SKM-1 treated with dmso at 0.1 percent for 144 hours (cell line): Measurements from ENCODE around the gene RASGRP3.
"Not testable (repeated sequence)": the region's sequence is repeated elsewhere in the genome, so short reads cannot be mapped to it uniquely, and the experiment has no call there.

Experiments used
- DNase-seq: peaks from one replicate; lab custom pipeline; 2025; ENCODE audit not compliant: unreplicated experiment; lab: John Stamatoyannopoulos, UW

RASGRP3 gene

DNA sequence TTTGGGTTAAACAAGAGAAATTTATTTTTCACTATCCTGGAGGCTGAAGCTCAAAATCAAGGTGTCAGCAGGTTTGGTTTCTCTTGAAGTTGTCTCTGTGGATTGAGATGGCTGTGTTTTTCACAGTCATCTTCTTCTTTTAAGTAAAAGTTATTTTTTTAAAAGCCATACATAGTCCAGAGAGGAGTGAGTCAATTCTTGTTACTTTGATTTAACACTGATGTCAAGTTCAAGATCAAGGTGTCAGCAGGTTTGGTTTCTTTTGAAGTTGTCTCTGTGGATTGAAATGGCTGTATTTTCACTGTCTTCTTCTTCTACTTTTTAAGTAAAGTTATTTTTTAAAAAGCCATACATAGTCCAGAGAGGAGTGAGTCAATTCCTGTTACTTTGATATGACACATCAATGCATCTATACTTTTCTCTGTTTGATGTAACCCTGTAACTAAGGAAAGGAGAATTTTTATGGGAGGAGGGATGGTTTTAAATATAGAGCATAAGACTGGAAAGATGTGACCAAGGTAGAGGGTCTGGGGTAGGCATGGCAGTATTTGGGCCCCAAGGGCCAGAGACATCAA, 22.5 kb upstream of the RASGRP3 start:
- no peak for DNase-seq

DNA sequence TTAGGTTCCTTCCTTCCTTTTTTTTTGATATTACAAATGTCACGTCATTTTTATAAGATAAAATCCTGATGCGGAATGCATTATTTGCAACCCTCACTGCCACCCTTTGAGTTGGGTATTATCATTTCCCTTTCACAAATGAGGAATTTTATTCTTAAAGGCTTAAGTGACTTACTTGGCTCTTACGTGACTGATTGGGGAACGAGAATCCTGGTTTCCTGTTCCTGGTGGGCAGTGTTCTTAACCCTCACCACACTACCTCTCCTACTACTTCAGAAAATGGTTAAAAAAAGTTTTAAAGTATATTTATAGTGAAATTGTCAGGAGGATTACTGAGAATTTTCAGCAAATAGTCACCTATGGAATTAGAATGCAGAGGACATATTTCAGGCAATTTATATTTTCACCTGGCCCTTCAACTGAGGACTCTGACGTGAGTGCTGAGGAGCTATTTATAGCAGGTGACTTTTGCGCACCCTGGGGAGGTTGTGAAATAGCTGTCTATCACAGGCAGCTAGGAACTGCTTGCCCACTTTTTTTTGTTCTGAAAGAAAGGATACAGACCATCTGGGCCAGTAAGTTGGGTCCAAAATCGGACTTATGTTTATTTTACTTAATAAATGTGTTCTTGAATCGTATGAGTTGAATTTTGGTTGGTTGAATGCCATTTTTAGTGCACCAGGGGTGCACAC, 18.7 kb upstream of the RASGRP3 start:
- peak; percentile 65 for DNase-seq

DNA sequence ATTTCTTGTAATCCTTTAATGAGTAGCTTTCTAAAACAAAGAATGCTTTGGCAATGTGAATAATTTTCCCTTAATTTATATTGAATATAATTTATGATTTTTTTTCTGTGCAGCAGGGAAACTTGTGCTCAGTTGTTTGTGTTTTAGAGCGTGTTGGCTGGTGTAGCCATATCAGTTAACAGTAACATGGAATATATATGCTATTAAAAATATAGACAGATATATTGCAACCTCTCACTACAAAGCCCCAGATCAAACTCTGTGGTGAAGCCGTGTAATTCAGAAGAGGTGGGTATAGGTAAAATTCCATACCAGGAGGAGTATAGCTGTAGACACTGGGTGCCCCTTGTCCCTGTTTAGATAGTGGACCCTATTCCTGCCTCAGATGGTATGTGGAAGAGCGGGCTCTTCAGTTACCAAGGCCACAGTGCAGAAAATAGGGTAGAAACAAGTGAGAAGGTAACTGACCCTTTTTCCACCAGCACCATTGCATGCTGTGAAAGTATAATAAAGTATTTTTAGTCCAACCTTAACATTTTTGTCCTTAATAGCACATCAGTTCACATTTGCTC, 18.1 kb upstream of the RASGRP3 start:
- DNase-seq, result no peak

DNA sequence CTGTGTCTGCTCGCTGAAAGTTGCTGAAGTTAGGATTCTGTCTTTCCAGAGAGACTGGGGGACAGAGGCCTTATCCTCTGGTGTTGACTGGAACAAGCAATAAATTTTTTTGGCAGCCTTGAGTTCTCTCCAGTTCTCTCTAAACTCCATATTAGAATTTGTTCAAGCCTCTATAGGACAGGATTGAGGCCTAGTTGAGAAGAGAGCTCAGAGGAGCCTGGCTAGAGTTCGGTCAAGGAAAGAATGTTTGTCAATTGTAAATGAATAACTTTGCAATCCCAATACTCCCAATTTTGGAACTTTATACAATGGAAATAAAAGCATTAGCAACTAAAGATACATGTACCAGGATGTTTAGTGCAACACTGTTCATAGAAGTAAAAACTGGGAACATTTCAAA, 16.7 kb upstream of the RASGRP3 start:
- no peak for DNase-seq

DNA sequence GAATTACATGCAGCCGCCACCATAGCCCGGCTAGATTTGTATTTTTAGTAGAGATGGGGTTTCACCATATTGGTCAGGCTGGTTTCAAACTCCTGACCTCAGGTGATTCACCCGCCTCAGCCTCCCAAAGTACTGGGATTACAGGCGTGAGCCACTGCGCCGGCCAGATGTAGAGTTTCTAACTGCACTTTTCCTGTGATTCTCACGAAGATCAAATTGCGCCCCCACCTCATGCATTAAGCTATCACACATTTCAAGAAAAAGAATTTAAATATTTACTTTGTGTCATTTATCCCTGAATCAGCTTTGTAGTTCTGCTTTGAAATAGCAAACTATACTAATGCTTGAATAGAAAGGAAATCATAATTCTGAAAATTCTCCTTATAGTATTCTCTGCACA, 13.9 kb upstream of the RASGRP3 start:
- DNase-seq, result not testable (repeated sequence)

DNA sequence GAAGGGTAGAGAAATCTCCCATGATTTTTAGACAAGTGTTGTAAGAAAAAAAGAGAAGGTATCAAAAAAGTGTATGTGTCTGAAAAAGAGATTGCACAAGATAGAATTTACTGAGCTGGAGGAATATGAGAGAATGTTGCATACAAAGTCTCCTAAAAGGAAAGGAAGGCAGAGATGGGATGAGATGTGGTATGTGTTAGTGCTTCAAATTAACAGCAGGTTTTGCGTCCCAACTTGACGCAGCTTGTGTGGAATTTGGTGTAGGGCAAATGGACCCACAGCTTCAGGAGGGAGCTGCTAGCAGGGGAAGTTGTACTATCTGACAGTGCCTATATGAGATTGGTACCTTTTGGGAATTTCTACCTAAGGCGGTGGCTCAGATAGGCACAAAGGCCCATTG, 9.0 kb upstream of the RASGRP3 start:
- DNase-seq, result no peak

DNA sequence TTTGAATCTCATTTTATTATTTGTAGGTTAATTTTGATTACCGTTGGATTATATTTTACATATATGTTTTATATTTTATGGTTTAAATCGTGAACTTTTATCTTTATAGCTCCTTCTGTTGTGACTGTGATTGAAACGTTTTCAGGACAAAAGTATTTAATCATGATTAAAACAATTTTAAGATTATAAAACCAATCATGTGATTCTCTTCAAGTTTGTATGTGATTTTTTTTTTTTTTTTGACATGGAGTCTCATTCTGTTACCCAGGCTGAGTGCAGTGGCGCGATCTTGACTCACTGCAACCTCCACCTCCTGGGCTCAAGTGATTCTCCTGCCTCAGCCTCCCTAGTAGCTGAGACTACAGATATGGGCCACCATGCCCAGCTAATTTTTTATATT, 7.2 kb upstream of the RASGRP3 start:
- DNase-seq, result no peak

DNA sequence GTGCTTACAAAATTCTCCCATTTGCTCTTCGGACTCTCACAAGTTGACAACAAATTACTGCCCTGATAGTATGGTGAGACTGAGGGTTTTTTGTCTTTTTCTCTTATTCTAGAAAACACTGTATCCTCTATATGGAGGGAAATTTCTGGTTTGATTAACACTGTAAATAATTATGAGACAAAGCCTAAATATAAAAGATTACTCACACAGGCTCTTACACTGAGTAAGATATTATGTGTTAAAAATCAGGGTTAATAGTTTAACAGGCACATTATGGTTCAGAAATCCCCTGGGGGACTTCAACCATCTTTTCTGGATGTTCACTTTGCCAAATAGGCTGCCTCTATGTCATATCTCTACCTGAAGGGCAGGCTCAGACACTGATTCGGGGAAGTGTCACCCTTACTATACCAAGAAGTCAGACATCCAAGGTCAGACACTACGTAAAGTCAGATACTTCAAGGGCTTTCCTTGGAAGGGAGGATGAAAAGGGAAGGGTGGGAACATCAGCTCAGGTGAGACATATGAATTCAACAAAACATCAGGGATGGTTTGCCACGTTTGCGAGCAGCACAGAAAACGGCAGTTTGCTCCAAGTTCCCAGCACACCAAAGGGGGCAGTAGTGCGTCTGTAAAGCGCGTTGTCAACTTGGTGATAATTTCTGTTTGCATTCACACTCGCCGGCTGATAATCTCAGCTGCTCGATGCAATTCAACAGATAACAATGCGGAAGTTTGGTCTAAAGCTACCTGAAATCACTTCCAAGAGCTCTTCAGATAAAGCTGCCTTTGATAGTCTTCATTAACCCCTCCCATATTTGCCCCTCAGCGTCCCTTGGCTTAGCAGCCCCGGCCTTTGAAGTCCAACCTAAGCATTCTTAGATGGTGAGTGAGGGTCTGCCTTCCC, 972 bp upstream of the RASGRP3 start:
- DNase-seq, result peak; percentile 75

DNA sequence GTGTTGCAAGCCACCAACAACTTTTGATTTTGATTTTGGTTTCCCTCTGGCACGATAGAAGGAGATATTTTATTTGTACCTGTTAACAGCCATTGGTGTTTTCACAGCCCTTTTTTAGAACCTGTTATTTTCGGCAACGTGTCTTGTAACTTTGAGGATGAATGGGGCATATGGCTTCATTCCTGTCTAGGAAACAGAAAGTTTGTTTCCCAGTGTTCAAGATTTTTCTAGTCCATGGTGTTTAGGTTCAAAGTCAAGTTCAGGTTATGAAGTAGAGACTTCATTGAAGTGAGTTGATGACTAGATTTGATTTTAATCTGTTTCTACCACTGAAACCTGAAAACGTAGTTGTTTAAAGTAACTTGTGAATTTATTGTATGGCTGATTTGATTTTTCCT, 343 bp downstream of the RASGRP3 start:
- no peak for DNase-seq

DNA sequence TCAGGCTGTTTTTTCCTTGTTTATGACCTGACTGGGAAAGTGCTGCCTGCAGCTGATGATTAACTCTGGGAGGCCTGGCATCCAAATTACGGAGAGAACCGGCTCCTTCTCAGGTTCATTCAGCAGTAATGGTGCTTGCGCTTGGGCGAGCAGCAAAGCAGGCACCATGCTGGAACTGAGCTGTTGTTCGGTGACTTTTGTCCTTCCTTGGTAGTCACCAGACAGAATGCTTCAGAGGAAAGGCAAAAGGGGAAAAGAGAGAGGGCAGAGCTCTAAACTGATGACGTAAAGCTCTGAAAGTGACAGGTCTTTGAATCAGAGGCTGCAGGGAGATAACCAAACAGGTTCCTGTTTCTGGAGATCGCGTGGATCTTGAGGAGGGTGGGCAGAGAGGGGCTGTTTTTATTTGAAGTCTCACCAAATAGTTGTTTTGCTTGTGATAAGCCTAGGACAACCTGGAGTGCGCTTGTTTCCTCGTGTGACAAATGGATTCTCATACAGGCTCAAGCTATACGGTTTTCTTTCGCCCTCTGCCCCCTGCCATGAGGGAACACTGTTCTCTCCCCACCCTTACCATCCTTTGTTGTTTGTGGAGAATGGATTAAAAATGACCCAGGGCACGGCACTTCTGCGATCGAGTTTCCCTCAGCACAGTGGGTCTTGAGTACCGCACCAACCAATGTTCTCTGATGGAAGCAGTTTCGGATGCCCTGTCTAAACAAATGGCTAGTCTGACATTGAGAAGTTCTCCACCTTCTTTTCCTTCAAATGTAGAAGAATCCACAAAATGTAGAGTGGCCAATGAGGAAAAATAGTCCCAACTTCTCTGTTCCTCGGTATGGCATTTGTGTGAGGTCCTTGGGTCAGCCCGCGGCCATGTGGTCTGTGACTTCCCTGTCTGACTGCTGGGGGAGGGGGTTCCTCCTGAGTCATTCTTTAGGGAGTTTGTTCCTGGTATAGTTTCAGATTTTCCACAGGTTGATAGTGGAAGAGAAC, 1.3 kb downstream of the RASGRP3 start:
- DNase-seq, result peak; percentile 62

DNA sequence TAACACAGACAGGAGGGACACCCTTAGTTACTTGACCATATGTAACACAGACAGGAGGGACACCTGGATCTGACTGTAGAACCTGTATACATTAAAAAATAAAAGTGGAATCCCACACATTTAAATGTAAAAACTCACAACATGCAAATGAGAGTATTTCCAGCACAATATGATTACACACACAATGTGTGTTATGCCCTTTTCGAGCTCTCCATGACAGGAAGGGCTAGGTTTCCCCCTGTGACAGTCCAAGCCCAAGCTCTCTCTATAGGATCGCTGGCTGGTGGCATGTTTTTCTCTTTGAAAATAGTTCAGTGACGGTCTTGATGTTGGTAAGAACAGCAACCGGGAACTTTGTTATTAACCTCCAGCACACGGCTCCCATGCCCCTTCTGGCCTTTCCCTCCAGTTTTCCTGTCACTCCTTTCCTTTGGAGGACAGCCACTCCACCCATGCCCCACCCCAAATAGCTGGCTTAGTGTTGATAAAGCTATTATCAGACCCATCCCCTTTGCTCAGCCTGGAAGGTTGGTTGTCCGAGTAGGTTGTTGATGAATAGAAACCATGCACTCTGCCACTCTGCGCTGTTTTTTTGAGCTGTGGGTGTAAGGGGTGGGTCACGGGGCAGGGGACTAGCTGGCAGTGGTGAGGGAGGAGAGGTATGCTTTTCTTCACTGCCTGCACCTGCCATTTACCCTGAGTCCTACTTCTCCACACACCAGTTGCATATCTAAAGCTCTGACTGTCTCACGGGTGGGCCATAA, 2.7 kb downstream of the RASGRP3 start:
- no peak for DNase-seq

DNA sequence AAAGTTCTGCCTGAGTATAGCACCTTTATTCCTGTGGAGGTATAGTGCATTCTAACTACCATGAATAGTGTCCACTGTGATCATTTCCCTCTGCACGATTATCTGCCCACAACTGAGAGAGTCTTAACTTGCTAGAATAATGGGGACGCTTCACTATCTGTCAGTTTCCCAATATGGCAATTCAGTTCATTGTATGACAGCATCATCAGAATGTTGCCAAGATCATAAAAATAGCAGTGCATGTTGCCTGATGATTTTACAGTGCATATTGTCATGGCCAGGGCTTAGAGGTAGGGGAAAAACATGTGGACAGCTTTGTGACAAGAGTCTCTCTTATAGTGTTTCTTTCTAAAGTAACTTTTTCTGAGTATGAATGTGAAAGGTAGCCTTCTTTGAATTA, 6.1 kb downstream of the RASGRP3 start:
- DNase-seq, result no peak

DNA sequence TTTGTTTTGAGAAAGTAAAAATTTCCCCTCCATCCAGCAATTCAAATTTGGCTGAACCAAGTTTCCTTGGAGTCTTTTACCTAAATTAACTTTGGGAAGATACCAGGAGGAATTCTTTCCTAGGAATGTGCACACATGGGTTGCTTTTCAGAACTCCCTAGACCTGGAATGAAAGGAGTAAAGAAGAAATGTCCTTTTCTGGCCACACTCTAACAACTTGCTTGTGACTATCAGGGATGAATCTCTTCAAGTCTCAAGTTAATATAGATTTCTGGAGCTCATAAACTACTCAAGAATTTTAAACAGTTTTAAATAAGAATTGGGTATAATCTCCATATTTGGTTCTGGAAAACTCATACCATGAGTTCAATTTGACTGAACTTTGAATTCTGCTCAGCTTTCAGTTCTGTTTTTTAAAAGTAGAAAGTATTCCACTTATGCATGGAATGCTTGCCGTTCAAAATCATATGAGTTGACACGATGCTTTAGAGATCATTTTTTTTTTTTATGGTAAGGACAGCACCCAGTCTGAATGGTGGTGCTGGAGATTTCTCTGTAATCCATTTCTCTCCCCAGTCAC, 7.7 kb downstream of the RASGRP3 start:
- DNase-seq, result no peak

DNA sequence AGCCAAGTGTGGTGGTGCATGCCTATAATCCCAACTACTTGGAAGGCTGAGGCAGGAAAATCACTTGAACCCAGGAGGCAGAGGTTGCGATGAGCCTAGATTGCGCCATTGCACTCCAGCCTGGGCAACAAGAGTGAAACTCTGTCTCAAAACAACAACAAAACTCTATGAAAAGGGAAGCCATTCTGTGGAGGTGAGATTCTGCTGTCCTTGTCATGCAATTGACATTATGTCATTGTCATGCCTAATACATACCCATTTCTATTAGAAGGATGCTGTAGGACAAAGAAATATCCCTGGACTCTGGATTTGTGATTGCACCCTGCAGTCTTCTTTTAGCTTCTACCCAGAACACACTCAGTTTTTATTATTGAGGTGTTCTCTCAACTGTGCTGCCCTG, 8.6 kb downstream of the RASGRP3 start:
- no peak for DNase-seq

DNA sequence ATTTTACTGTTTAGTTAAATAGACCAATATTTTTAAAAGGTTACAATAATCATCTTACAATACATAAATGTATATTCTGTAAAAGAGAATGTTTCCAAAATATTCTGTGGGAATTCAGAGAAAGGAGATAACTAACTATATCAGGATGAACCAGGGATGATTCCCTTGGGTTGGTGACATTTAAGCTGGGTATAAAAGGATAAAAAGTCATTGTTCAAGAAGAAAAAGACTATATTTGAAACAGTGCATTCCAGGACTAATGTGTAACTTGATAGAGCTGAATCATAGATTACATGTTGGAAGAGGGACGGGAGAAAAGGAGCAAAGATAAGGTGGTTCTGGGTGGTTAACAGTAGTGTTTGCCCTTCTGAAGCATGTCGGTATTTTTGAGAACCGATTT, 10.1 kb downstream of the RASGRP3 start:
- no peak for DNase-seq

DNA sequence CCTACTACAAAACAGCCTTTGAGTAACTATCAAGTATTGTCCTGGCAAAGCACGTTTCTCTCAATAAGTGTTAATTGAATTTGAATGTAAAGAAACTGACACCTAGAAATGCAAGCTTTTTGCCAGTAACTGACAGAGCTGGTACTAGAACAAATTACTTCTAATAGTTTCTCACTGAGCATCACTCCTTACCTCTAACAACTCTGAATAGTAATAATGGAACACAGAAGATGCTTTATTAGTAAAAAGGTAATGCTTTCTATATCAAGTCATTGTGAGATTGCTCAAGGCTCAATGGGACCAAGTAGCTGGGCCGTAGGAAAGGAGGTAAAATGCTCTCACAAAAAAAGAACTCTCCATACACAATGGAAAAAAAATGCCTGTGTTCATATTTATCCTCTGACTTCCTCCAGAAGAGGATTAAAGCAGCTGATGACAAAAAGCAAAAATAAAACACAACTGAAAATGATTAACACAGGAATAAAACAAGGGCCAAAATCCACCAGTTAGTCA, 11.8 kb downstream of the RASGRP3 start:
- no peak for DNase-seq

DNA sequence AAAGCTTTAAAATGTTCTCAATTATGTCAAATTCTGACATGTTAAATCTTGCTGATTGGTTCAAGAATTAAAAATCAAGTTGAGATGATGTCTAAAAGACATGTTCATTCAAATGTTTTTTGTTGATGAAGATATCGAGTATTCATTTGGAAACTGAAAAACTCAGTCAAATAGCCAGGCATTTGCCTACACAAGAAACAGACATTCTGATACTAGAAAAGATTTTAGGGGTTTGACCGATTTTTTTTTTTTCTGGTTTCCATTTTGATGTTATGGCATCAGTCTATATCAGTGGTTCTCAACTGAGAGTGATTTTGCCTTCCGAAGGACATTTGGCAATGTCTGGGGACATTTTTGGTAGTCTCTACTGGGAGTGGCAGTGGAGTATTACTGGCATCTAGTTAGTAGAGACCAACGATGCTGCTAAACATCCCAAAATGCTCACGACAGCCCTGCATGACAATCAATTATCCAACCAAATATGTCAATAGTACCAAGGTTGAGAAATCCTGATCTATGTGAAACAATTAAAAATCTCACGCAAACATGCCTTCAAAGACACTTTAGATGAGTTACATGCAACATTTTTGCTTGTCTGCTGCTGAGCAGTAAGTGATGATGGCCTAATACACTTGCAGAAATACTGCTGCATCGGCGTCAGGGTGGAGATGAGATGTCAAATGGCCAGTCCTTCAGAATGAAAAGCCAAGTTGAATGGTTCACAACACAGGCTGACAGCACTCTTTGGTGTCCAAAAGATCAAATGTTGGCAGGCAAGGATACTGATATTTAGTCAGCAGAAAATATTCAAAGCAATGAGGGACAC, 12.5 kb downstream of the RASGRP3 start:
- no peak for DNase-seq

DNA sequence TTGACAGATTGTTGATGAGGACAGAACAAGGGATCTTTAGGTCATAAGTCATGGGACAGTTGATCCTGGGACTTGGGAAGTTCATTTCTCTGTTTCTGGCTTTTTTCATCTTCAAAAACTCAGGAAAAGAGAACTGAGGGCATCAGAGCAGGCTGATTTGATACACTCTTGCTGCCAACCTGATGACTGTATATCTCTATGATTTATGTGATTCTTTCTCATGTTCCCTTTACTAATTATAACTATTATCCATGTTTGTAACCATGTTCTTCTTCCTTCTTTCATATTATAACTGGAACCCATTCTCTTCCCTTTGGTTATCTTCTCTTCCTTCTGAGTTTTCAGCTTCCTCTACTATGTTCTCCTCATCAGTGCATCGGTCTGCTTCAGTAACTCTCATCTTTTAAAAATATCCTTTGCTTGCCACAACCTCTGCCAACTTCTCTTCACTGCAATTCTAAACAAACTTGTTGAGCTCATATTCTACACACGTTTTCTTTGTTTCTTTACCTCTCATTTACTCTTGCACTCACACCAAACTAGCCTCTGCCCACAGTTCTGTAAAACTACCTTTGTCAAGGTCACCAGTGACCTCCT, 13.5 kb downstream of the RASGRP3 start:
- DNase-seq, result no peak
